Raji (cell line): ENCODE data around the gene ARMH1.
A peak's percentile ranks its signal among the peaks of the same experiment; 100 is the strongest.

Experiments
- POLR2A ChIP-seq: IDR thresholded peaks from 2 replicates; pipeline ENCODE4 v1.6.1; 2011; ENCODE audit warnings: low read depth, low read length, control low read depth; ENCODE audit not compliant: insufficient read depth

ARMH1 gene

GRCh38 chr1:44674113-44675000 is at the start of gene ARMH1, which contains the start of gene TMEM53:
ARMH1 (plus strand) TSS chr1:44674714; CDS start chr1:44689698, 14,984 bp downstream.
TMEM53 (minus strand) TSS chr1:44674481; CDS start chr1:44674391, 90 bp downstream.
- TF ChIP-seq POLR2A: peak; percentile 82

- no peak for TF ChIP-seq POLR2A
Measured at GRCh38 chr1:44625348-44625747, 49.2 kb upstream of the ARMH1 start.

DNA sequence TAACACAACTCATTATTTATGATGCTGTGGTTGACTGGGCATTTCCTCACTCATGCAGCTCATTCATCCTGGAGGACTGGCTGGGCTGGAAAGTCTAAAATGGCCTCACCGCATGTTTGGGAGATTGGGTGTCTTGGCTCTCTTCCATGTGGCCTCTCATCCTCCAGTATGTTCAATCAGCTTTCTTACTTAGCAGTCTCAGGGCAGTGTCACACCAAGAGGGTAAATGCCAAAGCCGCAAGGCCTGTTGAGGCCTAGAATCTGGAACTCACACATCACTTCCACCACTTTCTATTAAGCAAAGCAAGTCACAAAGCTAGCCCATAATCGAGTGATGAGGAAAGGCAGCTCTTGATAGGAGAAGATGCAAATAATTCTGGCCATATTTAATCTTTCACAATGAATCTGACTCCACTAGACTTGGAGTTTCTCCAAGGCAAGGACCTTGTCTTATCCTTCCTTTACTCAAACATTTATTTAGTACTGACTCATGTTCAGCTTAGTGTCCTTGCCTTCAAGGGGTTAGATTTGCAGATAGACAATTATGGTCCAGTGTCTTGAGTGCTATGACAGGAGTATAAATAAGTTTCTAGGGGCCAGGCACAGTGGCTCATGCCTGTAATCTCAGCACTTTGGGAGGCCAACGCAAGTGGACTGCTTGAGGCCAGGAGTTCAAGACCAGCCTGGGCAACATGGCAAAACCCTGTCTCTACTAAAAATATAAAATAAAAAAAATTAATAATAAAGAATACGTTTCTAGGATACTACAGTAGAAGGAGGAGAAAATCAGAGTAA is 45.4 kb upstream of the ARMH1 start:
- no peak for TF ChIP-seq POLR2A

DNA sequence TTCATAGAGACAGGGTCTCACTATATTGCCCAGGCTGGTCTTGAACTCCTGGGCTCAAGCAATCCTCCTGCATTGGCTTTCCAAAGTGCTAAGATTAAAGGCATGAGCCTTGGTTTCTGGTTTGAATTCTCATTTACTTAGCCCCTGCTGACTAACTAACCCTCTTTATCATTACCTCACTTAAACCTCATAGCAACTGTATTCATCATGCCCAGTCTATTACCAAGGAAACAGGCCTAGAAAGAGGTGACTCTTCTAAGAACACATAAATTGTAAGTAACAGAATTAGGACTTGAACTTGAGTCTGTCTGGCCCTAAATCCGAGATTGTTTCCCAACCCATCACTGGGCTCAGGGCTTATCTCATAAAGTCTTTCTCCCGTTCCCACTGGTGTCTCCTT is 44.4 kb upstream of the ARMH1 start:
- TF ChIP-seq POLR2A: no peak

DNA sequence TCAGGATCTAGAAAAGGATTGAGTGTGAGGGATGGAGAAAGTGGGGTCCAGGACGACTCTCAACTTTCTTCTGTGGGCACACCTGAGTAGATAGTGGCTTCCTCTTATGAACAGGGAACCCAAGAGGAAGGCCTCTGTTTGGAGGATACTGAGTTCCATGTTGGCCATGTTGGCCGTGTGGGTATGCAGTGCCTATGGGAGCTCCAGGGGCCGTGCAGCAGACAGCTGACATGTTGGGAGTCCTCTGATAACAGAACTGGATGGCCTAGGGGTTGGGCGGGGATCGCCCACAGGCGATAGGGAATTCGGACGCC is 43.2 kb upstream of the ARMH1 start:
- TF ChIP-seq POLR2A: no peak

DNA sequence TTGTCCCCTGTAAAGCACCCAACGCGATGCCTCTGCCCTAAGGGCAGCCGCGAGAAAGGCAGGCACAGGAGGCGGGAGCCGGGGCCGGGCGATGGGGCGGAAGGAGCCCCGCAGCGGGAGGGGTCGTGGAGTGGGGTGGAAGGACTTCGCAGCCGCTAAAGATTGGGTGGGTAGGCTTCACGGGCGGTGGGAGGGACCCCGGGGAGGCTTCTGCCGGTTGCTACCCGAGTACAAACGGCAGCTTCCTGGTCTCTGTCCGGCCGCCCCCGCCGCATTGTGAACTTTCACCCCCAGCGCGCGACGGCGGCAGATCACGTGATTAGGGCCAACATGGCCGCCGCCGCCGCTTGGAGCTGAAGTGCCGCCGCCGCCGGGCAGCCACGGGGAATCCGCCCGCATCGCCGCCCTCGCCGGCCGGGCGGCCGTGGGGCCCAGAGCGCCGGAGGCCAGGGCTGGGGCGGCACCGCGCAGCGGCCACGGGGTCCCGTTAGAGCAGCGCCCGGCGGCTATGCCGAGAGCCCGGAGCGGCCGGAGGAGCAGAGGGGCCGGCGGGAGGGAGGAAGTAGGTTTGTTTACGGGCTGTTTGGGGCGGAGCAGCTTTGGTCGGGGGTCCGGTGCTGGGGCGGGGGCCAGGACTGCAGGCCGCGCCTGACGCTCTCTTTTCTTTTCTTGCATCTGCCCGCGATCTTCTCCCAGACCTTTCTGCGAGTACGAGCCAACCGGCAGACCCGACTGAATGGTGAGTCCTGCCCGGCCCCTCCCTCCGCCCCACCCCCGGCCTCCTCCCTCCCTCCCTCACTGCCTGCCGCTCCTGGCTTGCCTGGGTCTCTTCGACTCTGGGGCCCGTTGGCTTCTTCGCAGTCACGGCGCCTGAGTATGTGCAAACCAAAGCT is 42.6 kb upstream of the ARMH1 start:
- peak; percentile 75 for TF ChIP-seq POLR2A

- TF ChIP-seq POLR2A: 0 out of 2 replicates have a peak, but pooled peaks have one; percentile 3
Measured at GRCh38 chr1:44632598-44632997, 41.9 kb upstream of the ARMH1 start.

GRCh38 chr1:44634606-44635189 is 39.8 kb upstream of the ARMH1 start:
- no peak for TF ChIP-seq POLR2A

DNA sequence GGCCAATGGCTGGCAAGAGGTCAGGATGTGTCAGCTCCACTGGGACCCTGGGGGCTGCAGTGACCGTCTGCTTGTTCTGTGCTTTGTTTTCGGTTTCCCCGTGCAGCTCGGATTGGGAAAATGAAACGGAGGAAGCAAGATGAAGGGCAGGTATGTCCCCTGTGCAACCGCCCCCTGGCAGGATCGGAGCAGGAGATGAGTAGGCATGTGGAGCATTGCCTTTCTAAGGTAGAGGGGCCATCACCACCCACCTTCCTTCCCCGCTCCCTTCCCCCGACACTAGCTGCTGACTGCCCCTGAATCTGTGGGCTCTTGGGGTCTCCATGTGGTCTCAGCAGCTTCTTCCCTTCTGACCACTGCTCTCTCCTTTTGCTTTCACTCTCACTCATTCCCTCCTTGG is 39.1 kb upstream of the ARMH1 start:
- no peak for TF ChIP-seq POLR2A

DNA sequence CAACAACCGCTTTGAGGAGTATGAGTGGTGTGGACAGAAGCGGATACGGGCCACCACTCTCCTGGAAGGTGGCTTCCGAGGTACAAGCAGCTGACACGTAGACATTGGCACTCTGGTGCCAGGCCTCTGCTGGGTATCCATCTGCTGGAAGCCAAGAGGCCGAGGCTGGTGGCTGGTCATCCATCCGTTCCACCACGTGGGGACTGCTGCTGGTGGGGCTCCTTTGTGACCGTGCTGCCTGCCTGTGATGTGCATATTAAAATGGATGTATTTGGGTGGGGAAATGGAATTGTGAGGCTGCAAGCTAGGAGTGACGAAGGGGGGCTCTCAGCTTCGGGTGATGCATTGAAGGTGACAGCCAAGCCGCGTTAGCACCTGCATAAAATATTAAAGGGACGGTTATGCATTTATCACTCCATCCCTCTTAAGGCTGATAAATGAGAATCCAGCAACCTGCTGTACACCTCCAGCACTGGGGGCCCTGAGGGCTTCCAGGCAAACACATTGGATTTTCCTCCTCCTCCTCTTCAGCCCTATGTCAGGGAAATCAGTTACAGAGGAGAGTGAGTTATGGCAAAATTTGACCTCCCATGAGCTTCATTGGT is 38.3 kb upstream of the ARMH1 start:
- TF ChIP-seq POLR2A: no peak

- TF ChIP-seq POLR2A: no peak
Measured at GRCh38 chr1:44636688-44637598, 37.6 kb upstream of the ARMH1 start.

DNA sequence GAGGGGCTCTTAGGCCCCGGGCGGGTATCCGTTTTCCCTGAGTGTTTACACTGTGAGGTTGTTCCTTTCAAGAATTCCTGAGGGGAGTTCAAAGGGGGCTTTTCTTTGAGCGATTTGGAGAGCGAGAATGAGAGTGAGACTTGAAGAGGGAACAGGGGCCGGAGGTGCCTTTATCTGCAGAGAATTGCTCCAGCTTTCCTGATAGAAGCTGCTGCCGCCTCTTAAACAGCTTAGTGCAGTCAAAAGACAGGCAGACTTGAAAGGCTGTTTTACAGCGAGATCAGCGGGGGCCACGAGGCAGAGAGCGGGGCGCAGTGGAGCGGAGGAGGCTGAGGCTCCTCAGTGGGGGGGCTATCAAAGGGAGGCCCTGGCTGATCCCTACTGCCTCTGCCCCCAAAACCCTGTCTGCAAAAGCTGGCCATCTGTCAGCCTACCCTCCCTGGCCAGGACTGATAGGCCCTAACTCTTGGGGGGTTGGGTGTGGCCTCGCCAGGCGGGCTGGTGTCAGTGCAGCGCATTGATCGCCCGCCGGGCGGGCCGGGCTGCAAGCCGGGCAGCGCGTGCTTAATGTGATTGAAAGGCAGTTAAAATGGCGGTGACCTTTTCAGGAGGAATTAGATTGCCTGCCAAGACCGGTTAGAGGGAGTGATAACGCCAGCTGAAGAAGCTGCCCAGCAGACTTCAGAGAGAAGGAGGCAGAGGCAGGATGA is 36.7 kb upstream of the ARMH1 start:
- no peak for TF ChIP-seq POLR2A
